CD4-positive, alpha-beta T cell treated with Interleukin-6 at 100 ng/mL for 8 hours (primary cell): ENCODE data around the gene MUC2.

Source experiments
- DNase-seq: peaks from one replicate; pipeline ENCODE4 v3.0.0-alpha.2; 2020; ENCODE audit warnings: mixed read lengths, low spot score

MUC2 gene

DNA sequence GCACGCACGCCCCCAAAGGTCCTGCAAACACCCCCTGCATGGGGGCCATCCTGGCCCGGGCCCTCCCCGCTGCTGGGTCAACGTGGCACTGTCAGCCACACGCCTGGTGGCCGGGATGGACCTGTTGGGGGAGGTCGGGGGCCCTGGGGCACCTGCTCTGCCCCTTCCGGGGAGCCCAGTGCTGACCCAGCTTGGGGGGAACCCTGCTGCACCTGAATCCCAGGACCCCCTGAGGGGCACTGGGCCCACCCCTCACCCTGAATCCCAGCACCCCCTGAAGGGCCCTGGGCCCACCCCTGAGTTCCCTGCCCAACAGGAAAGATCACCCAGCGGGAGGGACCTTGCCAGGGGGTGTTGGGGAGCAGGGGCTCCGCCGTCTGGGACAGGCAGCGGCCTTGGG, 37.7 kb upstream of the MUC2 start:
- DNase-seq, result no peak

DNA sequence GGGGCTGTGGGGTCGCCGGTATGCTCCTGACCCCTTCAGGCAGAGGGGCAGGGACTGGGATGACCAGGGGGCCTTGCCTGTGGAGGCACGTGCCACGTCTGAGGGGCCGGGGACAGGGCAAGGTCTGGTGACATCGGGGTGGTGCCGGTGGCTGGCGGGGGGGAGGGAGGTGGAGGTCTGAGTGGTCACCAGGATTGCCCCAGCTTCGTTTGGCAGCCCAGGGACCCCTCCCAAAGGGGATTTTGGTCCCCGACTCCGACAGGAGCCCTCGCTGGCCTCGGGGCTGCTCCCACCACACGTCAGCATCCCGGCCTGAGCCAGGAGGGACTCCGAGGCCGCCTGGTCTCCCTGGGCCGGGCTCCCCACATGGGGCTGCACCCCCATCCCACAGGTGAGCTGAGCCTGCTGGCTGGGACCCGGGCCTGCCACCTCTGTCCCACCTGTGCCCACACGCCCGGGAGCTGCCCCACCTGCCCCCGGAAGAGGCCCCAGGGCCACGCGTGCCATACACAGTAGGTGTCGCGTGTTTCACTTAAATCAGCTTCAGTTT, 37.1 kb upstream of the MUC2 start:
- no peak for DNase-seq

DNA sequence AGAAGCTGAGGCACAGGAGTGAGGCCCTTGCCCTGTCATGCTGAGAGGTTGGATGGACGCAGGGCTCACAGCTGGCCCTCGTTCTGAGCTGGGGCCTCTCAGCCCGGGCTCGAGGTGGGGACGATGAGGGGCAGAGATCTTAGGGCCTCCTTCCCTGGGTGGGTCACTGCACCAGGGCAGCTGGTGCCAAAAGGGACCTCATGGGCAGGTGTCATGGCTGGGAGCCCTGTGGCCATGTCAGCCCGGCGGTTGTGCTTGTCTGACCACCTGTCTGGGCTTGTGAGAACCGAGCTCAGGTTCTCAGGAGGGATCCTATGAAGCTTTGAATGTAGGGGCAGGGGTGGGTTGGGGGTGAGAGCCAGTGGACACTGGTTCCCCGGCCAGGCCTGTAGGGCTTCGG, 36.3 kb upstream of the MUC2 start:
- no peak for DNase-seq

DNA sequence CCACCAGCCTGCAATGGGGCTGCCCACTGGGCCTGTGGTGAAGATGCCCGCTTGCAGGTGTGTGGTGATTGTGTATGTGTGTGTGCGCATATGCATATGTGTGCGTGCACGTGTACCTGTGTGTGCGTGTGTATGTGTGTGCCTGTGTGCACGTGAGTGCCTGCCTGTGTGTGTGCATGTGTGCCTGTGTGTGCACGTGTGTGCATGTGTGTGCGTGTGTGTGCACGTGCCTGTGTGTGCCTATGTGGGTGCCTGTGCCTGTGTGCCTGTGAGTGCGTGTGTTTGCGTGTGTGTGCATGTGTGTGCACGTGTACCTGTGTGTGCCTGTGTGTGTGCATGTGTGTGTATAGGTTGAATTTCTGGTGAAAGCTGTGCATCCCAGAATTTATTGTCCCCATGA, 35.8 kb upstream of the MUC2 start:
- DNase-seq, result no peak

DNA sequence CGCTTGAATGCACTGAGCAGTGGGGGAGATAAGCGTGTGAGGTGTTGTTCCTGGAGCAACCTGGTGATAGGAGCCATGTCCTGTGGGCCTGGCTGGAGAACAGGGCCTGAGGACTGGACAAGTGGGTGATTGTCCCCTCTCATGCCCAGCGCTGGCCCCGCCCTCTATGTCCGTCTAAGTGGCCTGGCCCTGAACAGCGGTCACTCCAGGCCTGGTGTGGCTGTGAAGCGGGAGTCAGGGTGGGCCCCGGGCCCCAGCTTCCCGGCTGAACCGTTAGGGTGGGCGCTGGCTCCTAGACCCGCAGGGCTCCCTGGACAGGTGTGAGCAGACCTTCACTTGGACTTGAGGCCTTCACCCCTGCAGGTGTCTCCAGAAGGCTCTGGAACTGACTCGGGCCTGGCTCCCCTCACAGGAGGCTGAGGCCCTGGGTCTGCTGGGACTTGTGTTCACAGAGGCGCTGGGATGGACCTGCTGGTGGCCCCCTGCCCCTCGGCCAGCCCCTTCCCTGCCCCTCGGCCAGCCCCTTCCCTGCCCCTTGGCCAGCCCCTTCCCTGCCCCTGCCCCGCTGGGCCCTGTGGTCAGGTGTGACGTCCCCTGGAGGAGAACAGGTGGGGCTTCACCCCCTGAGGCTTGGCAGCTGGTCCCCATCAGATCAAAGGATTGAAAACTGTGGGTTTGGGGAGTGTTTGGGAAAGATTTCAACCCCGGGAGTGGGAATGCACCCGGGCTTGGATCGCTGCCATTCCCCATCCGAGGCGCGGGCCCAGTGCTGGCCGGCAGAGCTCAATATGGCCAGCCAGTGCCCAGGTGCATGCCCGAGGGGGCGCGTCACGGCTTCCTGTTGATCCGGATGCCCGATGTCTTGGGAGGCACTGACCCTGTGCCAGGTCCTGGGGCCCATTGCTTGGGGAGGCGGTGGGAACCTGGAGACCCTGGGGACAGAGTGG, 34.9 kb upstream of the MUC2 start:
- DNase-seq, result no peak

DNA sequence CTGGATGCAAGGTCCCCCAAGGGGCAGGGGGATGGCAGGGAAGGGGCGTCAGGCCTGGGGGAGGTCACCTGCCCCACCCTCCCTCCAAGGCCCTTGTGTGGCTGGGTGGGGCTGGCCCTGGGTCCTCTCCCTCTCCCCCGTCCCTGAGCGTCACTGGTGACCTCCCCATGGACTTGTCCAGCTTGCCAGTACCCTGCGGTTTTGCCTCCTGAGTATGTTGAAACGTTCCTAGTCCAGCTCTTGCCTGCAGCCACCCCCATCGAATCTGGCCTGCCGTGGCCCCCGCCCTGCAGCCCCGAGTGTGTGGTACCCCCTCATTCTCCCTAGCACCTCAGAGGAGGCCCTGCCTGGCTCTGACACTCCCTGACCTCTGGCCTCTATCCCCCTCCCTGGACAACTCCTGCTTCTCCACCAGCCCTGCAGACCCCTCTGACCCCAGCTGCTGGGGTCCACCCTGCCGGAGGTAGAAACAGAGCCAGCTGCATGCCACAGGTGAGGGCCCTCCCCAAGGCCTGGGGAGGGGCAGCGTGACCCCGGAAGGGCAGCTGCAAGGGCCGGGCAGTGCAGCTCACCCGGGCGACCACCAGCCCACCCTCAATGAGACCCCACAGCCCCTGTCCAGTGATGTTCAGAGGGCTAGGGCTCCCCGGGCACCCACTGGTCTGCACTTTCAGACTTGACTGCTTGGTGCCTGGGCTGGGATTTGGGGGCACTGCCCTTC, 34.1 kb upstream of the MUC2 start:
- DNase-seq, result no peak

DNA sequence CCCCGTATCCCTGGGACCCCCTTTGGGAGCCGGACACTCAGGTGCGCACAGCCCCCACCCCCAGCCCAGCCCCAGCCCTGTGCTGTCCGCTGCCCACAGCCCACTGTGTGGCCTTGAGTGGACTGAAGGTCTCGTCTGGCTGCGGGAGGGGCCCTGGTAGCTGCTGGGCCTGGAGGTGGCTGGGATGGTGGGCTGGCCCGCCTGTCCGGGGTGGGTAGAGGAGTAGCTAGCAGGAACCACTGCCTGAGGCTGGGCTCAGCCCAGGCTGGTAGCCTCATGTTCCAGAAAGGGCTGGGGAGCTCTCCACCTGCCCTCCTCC, 33.6 kb upstream of the MUC2 start:
- DNase-seq, result no peak

DNA sequence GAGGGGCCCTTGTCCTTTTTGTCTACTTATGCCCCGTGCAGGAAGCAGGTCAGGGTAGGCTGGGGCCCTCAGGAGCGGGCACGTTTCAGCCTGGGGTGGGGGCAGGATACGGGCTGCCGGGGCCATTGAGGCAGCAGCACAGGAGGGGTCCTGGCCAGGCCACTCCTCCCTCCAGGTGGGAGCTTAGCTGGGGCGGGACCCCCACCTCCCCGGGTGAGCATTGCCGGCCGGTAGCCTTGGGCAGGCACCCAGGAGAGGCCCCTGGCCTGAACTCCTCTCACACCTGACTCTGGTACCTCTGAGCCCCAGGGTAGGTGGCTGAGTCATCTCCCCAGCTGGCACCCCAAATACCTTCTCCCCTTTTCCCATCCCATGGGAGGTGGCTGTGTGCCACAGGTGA, 33.2 kb upstream of the MUC2 start:
- no peak for DNase-seq

DNA sequence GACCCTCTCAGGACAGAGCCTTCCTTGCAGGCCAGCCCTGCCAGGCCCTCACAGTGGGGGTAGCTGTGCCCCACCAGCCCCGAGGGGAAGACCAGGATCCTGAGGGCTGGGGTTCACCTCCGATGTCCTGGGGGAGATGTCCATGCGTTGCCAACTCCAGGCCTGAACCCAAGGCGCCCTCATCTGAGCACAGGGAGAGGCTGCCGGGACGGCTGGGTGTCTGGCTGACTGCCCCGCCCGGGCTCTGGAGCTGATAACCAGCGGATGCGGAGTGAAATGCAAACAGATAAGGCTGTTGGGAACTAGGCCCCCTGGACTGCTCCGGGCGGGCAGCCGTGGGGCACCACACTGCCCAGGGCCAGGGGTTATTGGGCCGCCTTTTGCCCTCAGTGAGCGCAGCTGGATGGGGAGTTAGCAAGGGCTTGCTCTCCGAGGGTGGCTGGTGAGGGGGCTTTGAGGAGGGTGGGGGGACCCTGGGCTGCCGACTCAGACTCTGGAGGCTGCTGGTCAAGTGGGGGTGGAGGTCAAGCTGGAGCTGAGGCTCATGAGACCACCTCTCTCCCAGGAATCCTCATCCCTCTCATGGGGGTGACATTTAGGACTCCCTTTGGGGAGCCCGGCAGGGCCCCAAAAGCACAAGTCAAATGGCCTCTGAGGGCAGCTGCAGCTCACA, 32.6 kb upstream of the MUC2 start:
- no peak for DNase-seq

DNA sequence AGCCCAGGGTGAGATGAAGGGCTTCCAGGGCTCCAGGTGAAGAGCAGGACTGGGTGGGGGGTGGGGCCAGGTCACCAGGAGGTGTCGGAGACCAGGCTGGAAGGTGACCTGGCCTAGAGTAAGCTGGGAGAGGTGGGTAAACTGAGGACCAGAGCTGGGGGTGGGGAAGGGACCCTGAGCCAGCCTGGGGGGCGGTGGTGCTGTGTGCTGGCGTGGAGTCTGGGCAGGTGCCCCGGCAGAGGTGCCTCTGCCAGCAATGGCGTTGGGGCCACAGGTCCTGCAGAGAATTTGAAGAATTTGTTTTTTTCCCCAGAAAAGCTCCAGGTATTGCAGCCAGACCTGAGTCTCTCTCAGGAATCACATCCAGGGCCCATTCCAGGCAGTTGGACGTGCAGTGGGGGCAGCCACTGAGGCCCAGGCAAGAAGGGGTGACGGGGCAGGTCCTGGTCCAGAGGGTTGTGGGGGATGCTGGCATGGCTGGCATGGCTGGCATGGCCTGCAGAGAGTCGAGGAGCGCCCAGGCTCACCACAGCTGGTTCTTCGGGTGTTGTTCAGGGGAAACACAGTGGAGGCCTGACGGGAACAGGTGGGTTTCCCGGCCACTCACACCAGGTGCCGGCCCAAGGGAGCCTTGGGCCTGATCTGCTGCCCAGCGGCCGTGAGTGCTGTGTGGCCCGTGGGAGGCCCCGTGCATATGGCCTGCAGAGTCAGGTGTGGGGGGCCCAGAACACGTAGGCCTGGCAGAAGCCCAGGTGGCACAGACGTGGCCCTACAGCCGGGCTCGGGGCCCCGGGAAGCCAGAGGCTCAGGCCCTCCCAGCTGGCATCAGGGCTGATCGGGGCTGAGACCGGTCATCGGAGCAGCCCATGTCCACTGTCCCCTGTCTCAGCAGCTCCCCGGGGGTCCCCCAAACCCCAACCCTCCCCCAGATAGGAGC, 31.8 kb upstream of the MUC2 start:
- no peak for DNase-seq

DNA sequence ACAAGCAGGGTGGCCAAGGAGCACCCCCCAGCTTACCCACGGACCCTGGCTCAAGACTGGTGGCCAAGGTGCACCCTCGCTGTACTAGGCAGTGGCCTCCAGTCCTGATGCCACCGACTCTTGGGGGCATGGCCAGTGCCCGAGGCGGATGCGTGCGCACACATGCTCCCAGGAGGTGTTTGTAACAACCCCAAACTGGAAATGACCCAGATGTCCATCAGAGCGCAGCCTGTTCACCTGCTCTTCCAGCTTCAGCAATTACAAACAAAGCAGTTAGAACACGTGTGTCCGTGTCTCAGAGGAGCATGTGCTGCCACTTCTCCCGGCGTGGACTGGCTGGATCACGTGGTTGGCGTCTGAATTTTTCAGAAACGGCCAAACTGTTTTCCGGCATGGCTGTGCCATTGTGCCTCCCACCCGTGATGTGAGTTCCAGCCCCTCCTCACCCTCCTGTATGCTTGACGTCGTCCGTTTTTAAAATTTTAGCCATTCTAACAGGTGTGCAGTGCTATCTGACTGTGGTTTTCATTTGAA, 31.0 kb upstream of the MUC2 start:
- no peak for DNase-seq

DNA sequence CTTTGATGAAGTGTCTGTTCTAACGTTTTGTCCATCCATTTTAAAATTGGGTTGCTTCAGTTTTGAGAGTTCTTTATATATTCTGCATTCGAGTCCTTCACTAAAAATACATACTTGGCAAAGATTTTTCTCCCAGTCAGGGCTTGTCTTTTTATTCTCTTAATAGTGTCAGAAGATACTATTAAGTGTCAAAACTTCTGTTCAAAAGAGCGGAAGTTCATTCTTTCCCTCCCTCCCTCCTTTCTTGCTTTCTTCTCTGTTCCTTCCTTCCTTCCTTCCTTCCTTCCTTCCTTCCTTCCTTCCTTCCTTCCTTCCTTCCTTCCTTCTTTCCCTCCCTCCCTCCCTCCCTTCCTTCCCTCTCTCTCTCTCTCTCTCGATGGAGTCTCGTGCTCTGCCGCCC, 30.5 kb upstream of the MUC2 start:
- no peak for DNase-seq

DNA sequence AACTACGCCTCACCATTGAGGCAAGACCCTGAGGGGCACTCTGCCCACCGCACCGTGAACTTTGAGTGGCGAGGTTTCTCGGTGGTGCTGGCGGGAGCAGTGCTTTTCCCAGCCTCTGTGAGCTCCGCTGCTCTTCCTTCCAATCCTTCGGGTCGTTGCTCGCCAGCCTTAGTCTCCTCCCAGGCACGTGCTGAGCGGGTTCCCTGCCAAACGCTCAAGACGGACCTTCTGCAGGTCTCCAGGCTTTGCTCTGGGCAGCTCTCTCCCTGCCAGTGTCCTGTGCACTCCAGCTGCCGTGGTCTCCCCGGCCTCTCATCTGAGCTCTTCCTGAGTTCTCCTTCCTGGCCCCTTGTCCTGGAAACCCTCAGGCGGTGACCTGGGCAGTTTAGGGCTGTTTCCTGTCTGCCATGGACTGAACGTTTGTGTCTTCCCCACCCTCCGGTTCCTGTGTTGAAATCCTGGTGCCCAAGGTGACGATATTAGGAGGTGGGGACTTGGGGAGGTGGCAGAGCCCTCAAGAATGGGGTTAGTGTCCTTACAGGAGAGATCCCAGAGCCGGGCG, 27.0 kb upstream of the MUC2 start:
- DNase-seq, result no peak

DNA sequence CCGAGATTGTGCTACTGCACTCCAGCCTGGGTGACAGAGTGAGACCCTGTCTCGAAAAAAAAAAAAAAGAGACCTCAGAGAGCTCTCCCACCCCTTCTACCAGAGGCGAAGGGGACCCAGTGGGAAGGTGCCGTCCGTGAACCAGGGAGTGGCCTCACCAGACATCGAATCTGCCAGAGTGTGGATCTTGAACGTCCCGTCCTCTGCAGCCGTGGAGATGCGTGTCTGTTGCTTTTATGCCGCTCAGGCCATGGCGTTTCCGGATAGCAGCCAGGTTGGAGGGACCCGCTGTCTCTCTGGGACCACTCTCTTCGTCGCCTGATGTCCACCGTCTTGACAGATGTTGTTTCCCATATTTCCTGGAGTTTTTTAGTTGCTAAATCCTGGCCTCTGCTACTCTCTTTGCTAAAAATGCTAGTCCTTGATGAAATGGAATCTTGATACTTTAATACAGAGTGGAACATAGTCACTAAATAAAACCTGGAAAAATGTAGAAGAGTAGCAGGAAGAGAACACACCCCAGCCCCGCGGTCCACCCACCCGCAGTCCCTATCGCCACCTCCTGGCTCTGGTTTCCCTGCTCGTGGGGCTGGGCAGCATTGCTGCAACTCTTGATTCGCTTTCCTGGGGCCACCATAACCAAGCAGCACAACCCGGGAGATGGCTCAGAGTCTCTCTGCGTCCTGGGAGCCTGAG, 26.2 kb upstream of the MUC2 start:
- DNase-seq, result no peak

DNA sequence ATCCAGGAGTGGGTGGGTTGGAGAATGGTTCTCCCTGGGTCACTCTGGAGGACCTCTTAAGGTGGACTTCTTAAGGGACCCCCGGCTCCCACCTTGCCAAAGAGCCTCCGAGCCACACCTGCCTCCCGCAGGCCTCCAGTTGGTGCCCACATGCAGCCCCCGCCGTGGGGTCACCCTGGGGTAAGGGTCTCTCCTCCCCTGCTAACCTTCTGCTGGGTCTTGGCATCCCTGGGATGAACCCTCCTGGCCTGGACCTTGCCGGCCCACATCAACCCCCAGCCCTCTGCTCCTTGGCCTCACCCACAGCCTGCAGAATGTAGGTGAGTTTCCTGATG, 25.6 kb upstream of the MUC2 start:
- no peak for DNase-seq

DNA sequence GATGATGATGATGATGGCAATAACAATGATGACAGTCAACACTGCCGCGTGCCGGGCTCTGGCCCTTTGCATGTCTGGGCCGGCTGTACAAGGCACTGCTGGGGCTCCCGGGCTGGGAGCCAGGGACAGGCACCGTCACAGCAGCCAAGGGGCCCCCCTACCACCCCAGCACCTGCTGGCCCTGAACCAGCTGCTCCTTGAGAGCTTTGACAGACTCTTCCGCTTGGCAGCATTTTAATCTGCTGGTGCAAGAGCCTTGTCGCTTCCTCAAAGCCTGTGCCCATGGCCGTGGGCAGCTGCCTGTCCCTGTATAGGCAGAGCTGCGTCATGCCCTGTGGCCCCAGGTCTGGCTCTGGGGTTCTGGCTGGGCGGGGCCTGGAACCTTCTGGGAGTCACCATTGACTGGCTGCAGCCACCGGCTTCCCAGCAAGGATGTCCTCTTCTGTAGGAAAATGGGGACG, 25.2 kb upstream of the MUC2 start:
- no peak for DNase-seq

DNA sequence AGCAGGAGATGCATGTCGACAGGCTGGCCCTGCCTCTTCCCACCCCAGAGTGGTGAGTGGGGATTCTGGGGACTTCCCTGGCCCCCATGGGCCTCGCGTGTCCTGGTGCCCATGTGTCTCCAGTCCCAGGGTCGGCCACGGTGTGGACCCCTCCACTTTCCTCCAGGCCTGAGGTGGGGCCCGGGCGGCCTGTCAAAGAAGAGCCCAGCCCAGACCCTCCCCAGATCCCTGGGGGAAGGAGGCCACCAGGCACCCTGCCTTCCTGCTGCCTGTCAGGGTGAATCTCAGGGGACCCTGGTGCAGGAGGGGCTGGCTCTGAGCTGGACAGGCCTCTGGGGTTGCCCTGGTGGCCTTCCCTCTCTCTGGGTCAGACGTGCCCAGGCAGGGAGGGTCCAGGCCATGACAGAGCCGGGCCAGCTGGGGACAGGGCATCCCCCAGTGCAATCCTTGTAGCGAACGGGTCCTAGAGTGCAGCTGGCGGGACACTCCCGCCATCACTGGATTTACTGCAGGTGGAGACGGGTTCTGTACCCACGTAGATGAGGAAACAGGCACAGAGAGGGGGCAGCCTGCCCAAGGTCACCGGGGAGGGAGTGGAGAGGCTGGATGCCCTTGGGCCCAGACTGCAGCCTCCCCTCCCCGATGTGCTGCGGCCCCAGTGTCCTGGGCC, 24.6 kb upstream of the MUC2 start:
- DNase-seq, result no peak

DNA sequence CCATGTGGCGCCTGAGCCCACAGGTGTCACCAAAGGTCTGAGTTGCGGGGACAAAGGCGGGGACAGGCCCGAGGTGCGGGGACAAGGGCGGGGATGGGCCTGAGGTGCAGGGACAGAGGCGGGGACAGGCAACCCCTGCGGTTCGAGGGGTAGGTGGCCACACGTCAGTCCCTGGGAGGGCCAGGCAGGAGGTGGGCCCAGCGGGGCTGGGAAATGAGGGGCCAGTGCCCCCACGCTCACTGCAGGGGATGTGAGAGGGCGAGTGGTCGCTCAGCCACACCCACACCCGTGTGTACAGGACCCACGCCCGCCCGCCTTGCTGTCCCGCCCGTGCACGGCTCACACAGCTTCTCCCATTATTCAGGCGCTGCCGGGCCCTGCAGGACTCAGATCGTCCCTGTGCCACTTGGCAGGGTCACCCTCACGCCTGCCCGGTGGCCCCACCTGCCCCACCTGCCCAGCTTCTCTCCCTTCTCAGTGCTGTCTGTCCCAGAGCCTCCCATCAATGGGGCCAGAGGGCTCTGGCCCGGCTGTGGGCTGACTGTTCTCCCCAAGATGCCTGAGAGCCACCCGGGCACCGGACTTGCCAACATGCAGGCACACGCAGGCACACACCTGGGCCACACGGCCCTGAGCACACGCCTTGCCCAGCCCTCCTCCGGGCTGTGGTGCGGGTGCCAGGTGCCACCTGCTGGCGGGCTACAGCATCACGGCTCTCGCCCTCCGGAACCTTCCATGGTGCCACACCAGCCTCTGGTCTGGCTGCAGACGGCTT, 23.9 kb upstream of the MUC2 start:
- DNase-seq, result peak; percentile 68
